Measurements from ENCODE around the gene DLG2. TPM values are rescaled to one million over a fixed set of nuclear protein-coding genes. Genes with fewer than 3 reads are reported as not detected.

Gene DLG2
- total and polyA plus RNA-seq, 9 of the 15 experiments (the other 6 are each of a cell fraction or from before 2014, with no cell fraction given): 0.52 to 1.6 (median 0.95) TPM

DNA sequence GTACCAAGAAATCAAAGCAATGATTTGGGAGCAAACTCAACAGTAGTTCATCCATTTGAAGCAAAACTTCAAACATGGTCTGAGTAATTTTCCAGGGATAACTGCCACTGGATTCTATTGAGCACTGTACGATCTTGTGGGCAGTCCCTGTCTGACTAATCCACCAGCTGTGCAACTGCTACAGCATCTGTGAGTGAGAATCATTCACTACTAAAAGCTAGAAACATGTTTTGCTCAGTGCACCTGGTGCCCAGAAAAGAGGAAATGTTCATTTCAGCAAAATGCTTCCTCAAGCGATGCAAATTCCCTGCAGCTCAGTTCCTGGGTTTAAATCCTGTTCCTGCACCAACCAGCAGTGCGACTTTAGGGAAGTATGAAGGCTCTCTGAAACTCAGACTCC is 1077.9 kb downstream of the DLG2 start (continued):
- TF ChIP-seq, protein P1, sequence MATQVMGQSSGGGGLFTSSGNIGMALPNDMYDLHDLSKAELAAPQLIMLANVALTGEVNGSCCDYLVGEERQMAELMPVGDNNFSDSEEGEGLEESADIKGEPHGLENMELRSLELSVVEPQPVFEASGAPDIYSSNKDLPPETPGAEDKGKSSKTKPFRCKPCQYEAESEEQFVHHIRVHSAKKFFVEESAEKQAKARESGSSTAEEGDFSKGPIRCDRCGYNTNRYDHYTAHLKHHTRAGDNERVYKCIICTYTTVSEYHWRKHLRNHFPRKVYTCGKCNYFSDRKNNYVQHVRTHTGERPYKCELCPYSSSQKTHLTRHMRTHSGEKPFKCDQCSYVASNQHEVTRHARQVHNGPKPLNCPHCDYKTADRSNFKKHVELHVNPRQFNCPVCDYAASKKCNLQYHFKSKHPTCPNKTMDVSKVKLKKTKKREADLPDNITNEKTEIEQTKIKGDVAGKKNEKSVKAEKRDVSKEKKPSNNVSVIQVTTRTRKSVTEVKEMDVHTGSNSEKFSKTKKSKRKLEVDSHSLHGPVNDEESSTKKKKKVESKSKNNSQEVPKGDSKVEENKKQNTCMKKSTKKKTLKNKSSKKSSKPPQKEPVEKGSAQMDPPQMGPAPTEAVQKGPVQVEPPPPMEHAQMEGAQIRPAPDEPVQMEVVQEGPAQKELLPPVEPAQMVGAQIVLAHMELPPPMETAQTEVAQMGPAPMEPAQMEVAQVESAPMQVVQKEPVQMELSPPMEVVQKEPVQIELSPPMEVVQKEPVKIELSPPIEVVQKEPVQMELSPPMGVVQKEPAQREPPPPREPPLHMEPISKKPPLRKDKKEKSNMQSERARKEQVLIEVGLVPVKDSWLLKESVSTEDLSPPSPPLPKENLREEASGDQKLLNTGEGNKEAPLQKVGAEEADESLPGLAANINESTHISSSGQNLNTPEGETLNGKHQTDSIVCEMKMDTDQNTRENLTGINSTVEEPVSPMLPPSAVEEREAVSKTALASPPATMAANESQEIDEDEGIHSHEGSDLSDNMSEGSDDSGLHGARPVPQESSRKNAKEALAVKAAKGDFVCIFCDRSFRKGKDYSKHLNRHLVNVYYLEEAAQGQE (IDR thresholded peaks at IDR 0.05; ENCODE audit: borderline replicate concordance): no peak
- TF ChIP-seq, protein P1 (CRISPR knock-in tag; IDR thresholded peaks at IDR 0.05; ENCODE audit: low read depth): no peak
- no peak for TF ChIP-seq POU5F1 (IDR thresholded peaks at IDR 0.05; ENCODE audit: borderline replicate concordance, low read depth, low read length, partially characterized antibody)
- no peak for TF ChIP-seq RAD21 (CRISPR knock-in tag; conservative IDR thresholded peaks at IDR 0.05 in 1 of 2, IDR thresholded peaks at IDR 0.05 in 1 of 2)
- no peak for TF ChIP-seq MEF2D (tag; conservative IDR thresholded peaks at IDR 0.05; ENCODE audit: low read depth)

All from K562 (cell line).